Subcutaneous adipose tissue (tissue), 4 donors: Measurements from ENCODE around the gene FBXL2. TPM values are rescaled to one million over a fixed set of nuclear protein-coding genes. Genes with fewer than 3 reads are reported as not detected.

Experiments
- CTCF ChIP-seq: fragments of 450-650 bp; IDR thresholded peaks from one replicate; pipeline ENCODE4 v1.5.1; 2016; ENCODE audit warnings: low read depth, mild to moderate bottlenecking, control low read depth, antibody characterized with exemption, moderate library complexity
- total RNA-seq, 4 donors: library from RNA; depleted of rRNA; stranded (reverse); fragments of >200 nt; gene quantifications; one replicate each; pipeline ENCODE4 v1.1.0, GENCODE V29; 2016

FBXL2 gene
- total RNA-seq: 1 to 10 TPM; 4.9 to 8.6 (median 5.6) TPM

- TF ChIP-seq CTCF: no peak
These were observed at the start of gene FBXL2 for GRCh38 chr3:33277193-33277882. Gene FBXL2 (plus strand): TSS chr3:33277442. CDS start chr3:33277513, 71 bp downstream.

GRCh38 chr3:33229066-33229465, 48.2 kb upstream of the FBXL2 start:
- TF ChIP-seq CTCF: no peak

- TF ChIP-seq CTCF: no peak
These were observed 47.3 kb upstream of the FBXL2 start for GRCh38 chr3:33229947-33230346.

GRCh38 chr3:33231756-33232465, 45.3 kb upstream of the FBXL2 start:
- TF ChIP-seq CTCF: no peak

GRCh38 chr3:33233884-33234283, 43.4 kb upstream of the FBXL2 start:
- TF ChIP-seq CTCF: no peak

GRCh38 chr3:33236005-33236404, 41.2 kb upstream of the FBXL2 start:
- TF ChIP-seq CTCF: no peak

- TF ChIP-seq CTCF: no peak
These were observed 39.8 kb upstream of the FBXL2 start for GRCh38 chr3:33237439-33237838.
